Inflammatory macrophage treated with lipopolysaccharide for 1 hour (primary cell): ENCODE data around the gene ANKRD33.

ENCODE experiments used
- DNase-seq, 2 donors: peaks; one replicate each; pipeline ENCODE4 v3.0.0-alpha.2; 2020 to 2022

ANKRD33 gene

GRCh38 chr12:51905471-51906429 lies 17.8 kb downstream of the ANKRD33 start:
- DNase-seq: peak; percentile 85 to 89

- DNase-seq: no peak
Measured at GRCh38 chr12:51906430-51907082, 18.7 kb downstream of the ANKRD33 start.

- DNase-seq: no peak
Measured at GRCh38 chr12:51907083-51907855, 19.4 kb downstream of the ANKRD33 start, which contains the start of gene ACVRL1. TSS of gene ACVRL1 (plus strand) at chr12:51907504. CDS start at chr12:51912475, 4,971 bp downstream.

- no peak for DNase-seq
Measured at GRCh38 chr12:51907856-51908425, 20.0 kb downstream of the ANKRD33 start.

GRCh38 chr12:51908876-51909592 lies 21.1 kb downstream of the ANKRD33 start:
- DNase-seq: no peak

- DNase-seq: peak in 1 of 2 donors; percentile 51
Measured at GRCh38 chr12:51910168-51910567, 22.3 kb downstream of the ANKRD33 start.

- DNase-seq: no peak
Measured at GRCh38 chr12:51910691-51911090, 22.8 kb downstream of the ANKRD33 start.

- DNase-seq: peak; percentile 71 to 72
Measured at GRCh38 chr12:51911307-51911706, 23.4 kb downstream of the ANKRD33 start.

- peak; percentile 85 to 91 for DNase-seq
Measured at GRCh38 chr12:51911788-51912711, 24.1 kb downstream of the ANKRD33 start.

- DNase-seq: no peak
Measured at GRCh38 chr12:51913071-51914033, 25.4 kb downstream of the ANKRD33 start.

- no peak for DNase-seq
Measured at GRCh38 chr12:51914034-51914923, 26.4 kb downstream of the ANKRD33 start.

- DNase-seq: no peak
Measured at GRCh38 chr12:51915003-51915625, 27.2 kb downstream of the ANKRD33 start.

GRCh38 chr12:51915951-51916350 lies 28.0 kb downstream of the ANKRD33 start:
- DNase-seq: no peak

- DNase-seq: no peak
Measured at GRCh38 chr12:51917041-51917590, 29.2 kb downstream of the ANKRD33 start.

GRCh38 chr12:51917746-51918453 lies 30.0 kb downstream of the ANKRD33 start:
- no peak for DNase-seq

- no peak for DNase-seq
Measured at GRCh38 chr12:51920046-51920445, 32.1 kb downstream of the ANKRD33 start.
